MM.1S (cell line): Measurements from ENCODE around the gene OR2A5.
A peak's percentile ranks its signal among the peaks of the same experiment; 100 is the strongest.

Experiments used
- DNase-seq: peaks from one replicate; pipeline ENCODE4 v3.0.0-alpha.2; 2015
- H2AFZ ChIP-seq: fragments of 300-600 bp; sonication (generic); 2 replicates; pipeline ENCODE4 v1.6.0; 2016; ENCODE audit warnings: antibody characterized with exemption, low read length
- H3F3A ChIP-seq: fragments of 300-600 bp; sonication (generic); 2 replicates; pipeline ENCODE4 v1.6.1; 2016; ENCODE audit warnings: mild to moderate bottlenecking, antibody characterized with exemption, low read length, moderate library complexity, mixed read lengths; ENCODE audit not compliant: insufficient read depth
- H3K27ac ChIP-seq: fragments of 300-600 bp; sonication (generic); 2 replicates; pipeline ENCODE4 v1.5.1; 2016; ENCODE audit warnings: mild to moderate bottlenecking, low read length
- H3K27me3 ChIP-seq: fragments of 300-600 bp; sonication (generic); replicated peaks from 2 replicates; pipeline ENCODE4 v1.6.0; 2016; ENCODE audit warnings: low read length; ENCODE audit not compliant: insufficient read depth
- H3K36me3 ChIP-seq: fragments of 300-600 bp; sonication (generic); replicated peaks from 2 replicates; pipeline ENCODE4 v1.6.1; 2016; ENCODE audit warnings: mild to moderate bottlenecking, low read length, mixed read lengths; ENCODE audit not compliant: insufficient read depth
- H3K4me1 ChIP-seq: fragments of 300-600 bp; sonication (generic); 2 replicates; pipeline ENCODE4 v1.6.1; 2016; ENCODE audit warnings: low read length, mixed read lengths
- H3K4me2 ChIP-seq: fragments of 300-600 bp; sonication (generic); 2 replicates; pipeline ENCODE4 v1.6.0; 2016; ENCODE audit warnings: low read depth, low read length
- H3K4me3 ChIP-seq: fragments of 300-600 bp; sonication (generic); 2 replicates; pipeline ENCODE4 v1.5.1; 2016; ENCODE audit warnings: low read length, mixed read lengths
- H3K79me2 ChIP-seq: fragments of 300-600 bp; sonication (generic); 2 replicates; pipeline ENCODE4 v1.6.1; 2016; ENCODE audit warnings: mixed run types, low read length, mixed read lengths
- H3K9ac ChIP-seq: fragments of 300-600 bp; sonication (generic); 2 replicates; pipeline ENCODE4 v1.6.1; 2016; ENCODE audit warnings: low read length, mixed read lengths
- H3K9me2 ChIP-seq: fragments of 300-600 bp; sonication (generic); replicated peaks from 2 replicates; pipeline ENCODE4 v1.6.1; 2016; ENCODE audit warnings: mild to moderate bottlenecking, low read length, mixed read lengths; ENCODE audit not compliant: insufficient read depth
- H3K9me3 ChIP-seq: fragments of 300-600 bp; sonication (generic); replicated peaks from 2 replicates; pipeline ENCODE4 v1.6.1; 2016; ENCODE audit warnings: mild to moderate bottlenecking, low read length, mixed read lengths; ENCODE audit not compliant: insufficient read depth
- H4K20me1 ChIP-seq: fragments of 300-600 bp; sonication (generic); 2 replicates; pipeline ENCODE4 v1.6.1; 2016; ENCODE audit warnings: mild to moderate bottlenecking, low read length, moderate library complexity, mixed read lengths; ENCODE audit not compliant: insufficient read depth
- EZH2 ChIP-seq: fragments of 300-600 bp; sonication (generic); optimal IDR thresholded peaks from 2 replicates; pipeline ENCODE3; 2017; ENCODE audit warnings: low read depth, mild to moderate bottlenecking, antibody characterized with exemption, low read length, mixed read lengths
- EZH2phosphoT487 ChIP-seq: fragments of 300-600 bp; sonication (generic); IDR thresholded peaks from 2 replicates; pipeline ENCODE4 v1.6.1; 2018; ENCODE audit warnings: antibody characterized with exemption, low read length
- TF ChIP-seq, protein P1 (sequence below): fragments of 300-600 bp; sonication (generic); IDR thresholded peaks from 2 replicates; pipeline ENCODE4 v1.5.1; 2016; ENCODE audit warnings: antibody characterized with exemption, low read length, mixed read lengths

The OR2A5 gene

GRCh38 chr7:144026203-144026883 is 22.4 kb upstream of the OR2A5 start:
- Histone ChIP-seq H4K20me1 (no peaks in the 10 kb centered on the region), H3K9me3 (no peaks in the 10 kb centered on the region), H3K27ac (no peak overlapping the region), H3K9me2 (no peaks in the 10 kb centered on the region), H3K36me3 (no peaks in the 10 kb centered on the region), H3K9ac (no peak overlapping the region), H3F3A (no peaks in the 10 kb centered on the region), H3K4me2 (no peak overlapping the region), H3K4me1 (no peaks in the 10 kb centered on the region), H3K4me3 (no peak overlapping the region), H3K27me3 (no peaks in the 10 kb centered on the region), H2AFZ (no peak overlapping the region), H3K79me2 (no peaks in the 10 kb centered on the region)
- no peak for DNase-seq
- TF ChIP-seq, protein P1, sequence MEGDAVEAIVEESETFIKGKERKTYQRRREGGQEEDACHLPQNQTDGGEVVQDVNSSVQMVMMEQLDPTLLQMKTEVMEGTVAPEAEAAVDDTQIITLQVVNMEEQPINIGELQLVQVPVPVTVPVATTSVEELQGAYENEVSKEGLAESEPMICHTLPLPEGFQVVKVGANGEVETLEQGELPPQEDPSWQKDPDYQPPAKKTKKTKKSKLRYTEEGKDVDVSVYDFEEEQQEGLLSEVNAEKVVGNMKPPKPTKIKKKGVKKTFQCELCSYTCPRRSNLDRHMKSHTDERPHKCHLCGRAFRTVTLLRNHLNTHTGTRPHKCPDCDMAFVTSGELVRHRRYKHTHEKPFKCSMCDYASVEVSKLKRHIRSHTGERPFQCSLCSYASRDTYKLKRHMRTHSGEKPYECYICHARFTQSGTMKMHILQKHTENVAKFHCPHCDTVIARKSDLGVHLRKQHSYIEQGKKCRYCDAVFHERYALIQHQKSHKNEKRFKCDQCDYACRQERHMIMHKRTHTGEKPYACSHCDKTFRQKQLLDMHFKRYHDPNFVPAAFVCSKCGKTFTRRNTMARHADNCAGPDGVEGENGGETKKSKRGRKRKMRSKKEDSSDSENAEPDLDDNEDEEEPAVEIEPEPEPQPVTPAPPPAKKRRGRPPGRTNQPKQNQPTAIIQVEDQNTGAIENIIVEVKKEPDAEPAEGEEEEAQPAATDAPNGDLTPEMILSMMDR: no peak
- no peak for TF ChIP-seq EZH2
- TF ChIP-seq EZH2phosphoT487: no peak

GRCh38 chr7:144027070-144027469 is 21.7 kb upstream of the OR2A5 start:
- Histone ChIP-seq H3K4me1 (no peaks in the 10 kb centered on the region), H3F3A (no peaks in the 10 kb centered on the region), H3K79me2 (no peaks in the 10 kb centered on the region), H2AFZ (no peak overlapping the region), H3K4me3 (no peak overlapping the region), H3K27ac (no peak overlapping the region), H3K4me2 (no peak overlapping the region), H3K9me2 (no peaks in the 10 kb centered on the region), H3K36me3 (no peaks in the 10 kb centered on the region), H3K9ac (no peak overlapping the region), H3K27me3 (no peaks in the 10 kb centered on the region), H4K20me1 (no peaks in the 10 kb centered on the region), H3K9me3 (no peaks in the 10 kb centered on the region)
- peak; percentile 30 for DNase-seq
- TF ChIP-seq EZH2: no peak
- TF ChIP-seq, protein P1: peak; percentile 26; the same call in 1 of the 2 replicates

GRCh38 chr7:144027974-144028373 is 20.8 kb upstream of the OR2A5 start:
- DNase-seq: no peak
- no peaks in the 10 kb centered on the region for H4K20me1 ChIP-seq
- H3K4me2 ChIP-seq: no peak overlapping the region
- no peak for TF ChIP-seq EZH2
- TF ChIP-seq EZH2phosphoT487: no peak
- TF ChIP-seq, protein P1: no peak
- no peak overlapping the region for H2AFZ ChIP-seq
- no peaks in the 10 kb centered on the region for H3F3A ChIP-seq
- no peaks in the 10 kb centered on the region for H3K27me3 ChIP-seq
- H3K4me3 ChIP-seq: no peak overlapping the region
- no peaks in the 10 kb centered on the region for H3K36me3 ChIP-seq
- no peaks in the 10 kb centered on the region for H3K4me1 ChIP-seq
- H3K27ac ChIP-seq: no peak overlapping the region
- no peaks in the 10 kb centered on the region for H3K9me3 ChIP-seq
- H3K9me2 ChIP-seq: no peaks in the 10 kb centered on the region
- no peaks in the 10 kb centered on the region for H3K79me2 ChIP-seq
- H3K9ac ChIP-seq: no peak overlapping the region
